Adrenal gland (tissue), 12 donors: Measurements from ENCODE around the gene DUSP1. TPM values are rescaled to one million over a fixed set of nuclear protein-coding genes. Genes with fewer than 3 reads are reported as not detected.

ENCODE experiments used
- DNase-seq, 7 donors: peaks; one replicate each; pipeline ENCODE4 v3.0.0-alpha.2; 2019 to 2020
- H3K27ac ChIP-seq, 5 donors: fragments of 200-600 bp; sonication (generic) in 4 of 5; 1 replicate in 3 of 5; 2 replicates in 2 of 5; pipeline versions ENCODE4 v1.5.1 to v1.8.0; 2016 to 2020; ENCODE audit warnings: mild to moderate bottlenecking in 1 of 5
- H3K27me3 ChIP-seq: fragments of 200-600 bp; 2 replicates; pipeline ENCODE4 v1.8.0; 2021
- H3K36me3 ChIP-seq, 2 donors: fragments of 200-600 bp; replicated peaks in 1 of 2; 1 replicate in 1 of 2; 2 replicates in 1 of 2; pipeline versions ENCODE4 v1.5.1 to v1.8.0; 2018 to 2022
- H3K4me1 ChIP-seq, 2 donors: fragments of 200-600 bp; replicated peaks in 1 of 2; 1 replicate in 1 of 2; 2 replicates in 1 of 2; pipeline versions ENCODE4 v1.5.1 to v1.8.0; 2018 to 2021
- H3K4me3 ChIP-seq, 4 donors: fragments of 200-600 bp; sonication (generic) in 3 of 4; one replicate each; pipeline ENCODE4 v1.5.1; 2016 to 2018
- H3K9me3 ChIP-seq, 3 donors: fragments of 200-600 bp; sonication (generic) in 1 of 3; replicated peaks in 1 of 3; 1 replicate in 2 of 3; 2 replicates in 1 of 3; pipeline versions ENCODE4 v1.5.1 to v1.8.0; 2016 to 2021
- CTCF ChIP-seq, 6 experiments: fragments of 450-650 bp in 4 of 6; fragments of 200-600 bp in 2 of 6; sonication (generic) in 1 of 6; IDR thresholded peaks; 1 replicate in 5 of 6; 2 replicates in 1 of 6; pipeline versions ENCODE4 v1.5.1 to v1.8.0; 2016 to 2021; ENCODE audit warnings: antibody characterized with exemption in 6 of 6, mild to moderate bottlenecking in 2 of 6, moderate library complexity in 1 of 6
- POLR2A ChIP-seq, 2 donors: fragments of 450-650 bp; IDR thresholded peaks; one replicate each; pipeline ENCODE4 v1.6.1; 2017; ENCODE audit warnings: antibody characterized with exemption in 2 of 2, mild to moderate bottlenecking in 2 of 2, moderate library complexity in 1 of 2
- WGBS, 4 donors: extraction: QIAGEN DNeasy Blood & Tissue Kit in 2 of 4; methylation state at CpG; one replicate each; pipeline versions ENCODE4 v1.1.5 to v1.1.7; 2013 to 2017; 5-methylcytosine and 5-hydroxymethylcytosine counted together
- intact Hi-C, 2 donors: fragments of 100-400 bp; cut with DNase I; formaldehyde crosslinking; loops; one replicate each; pipeline versions ENCODE4 v1.14.1 to v1.15.0; 2022 to 2023
- polyA plus RNA-seq, 3 donors: library from polyadenylated mRNA; stranded (reverse); fragments of 200-250 nt in 2 of 3; fragments of 350-450 nt in 1 of 3; fragmentation: Illumina TruSeq in 1 of 3; extraction: RNeasy Lipid Tissue Mini Kit (QIAGEN cat#74804) in 1 of 3; gene quantifications; one replicate each; pipeline ENCODE4 v1.2.3, GENCODE V29; 2013 to 2014
- total RNA-seq, 9 donors: library from RNA; depleted of rRNA in 4 of 9; stranded (reverse); fragments of >200 nt in 4 of 9; fragments of 120-200 nt in 1 of 9; fragmentation: NEBNext Ultra II Directional in 1 of 9; extraction: Animal tissue kit (Norgen Biotek cat#: 25700) in 1 of 9; gene quantifications; one replicate each; pipeline versions ENCODE4 v1.1.0 to v1.2.4, GENCODE V29; 2013 to 2023
- donor health status: healthy with polysubstance abuse.
- donor health status: Bipolar disorder and iron deficiency.
- donor health status: DM: yes; HTN: yes; CAD: no.
- donor health status: DM: no; HTN: no; CAD: no.
- donor health status: DM: no; HTN: no; CAD: no.
- donor health status: DM: yes; HTN: yes; CAD: no.

The DUSP1 gene
- total and polyA plus RNA-seq, 12 donors: 59.5 to 603 (median 260) TPM

GRCh38 chr5:172728481-172729241, 42.3 kb downstream of the DUSP1 start:
- no peak overlapping the region for H3K27ac ChIP-seq
- no peak overlapping the region for H3K4me3 ChIP-seq
- 80 to 89% (median 82%) methylated on average over 10 of the region's 10 CpGs for WGBS, 4 donors
- TF ChIP-seq CTCF (IDR thresholded peaks at IDR 0.05) (no peak), POLR2A (IDR thresholded peaks at IDR 0.05) (no peak)
- H3K27me3 ChIP-seq: no peaks in the 10 kb centered on the region
- intact Hi-C loops: no loop called here
- H3K4me1 ChIP-seq: peaks cover 0 to 22% of the 10 kb centered on the region in 2 donors
- DNase-seq: peak in 1 of 7 donors; percentile 8
- no peaks in the 10 kb centered on the region for H3K36me3 ChIP-seq
- H3K9me3 ChIP-seq: no peaks in the 10 kb centered on the region

- H3K4me3 ChIP-seq: no peak overlapping the region
- no peaks in the 10 kb centered on the region for H3K27me3 ChIP-seq
- peak in 1 of 7 donors; percentile 6 for DNase-seq
- TF ChIP-seq CTCF (IDR thresholded peaks at IDR 0.05) (no peak), POLR2A (IDR thresholded peaks at IDR 0.05) (no peak)
- 89 to 98% (median 90%) methylated on average over 3 to 7 of the region's 7 CpGs for WGBS, 4 donors
- no peak overlapping the region for H3K27ac ChIP-seq
- H3K9me3 ChIP-seq: no peaks in the 10 kb centered on the region
- peaks cover 0 to 19% of the 10 kb centered on the region in 2 donors for H3K4me1 ChIP-seq
- intact Hi-C loops: no loop called here
- no peaks in the 10 kb centered on the region for H3K36me3 ChIP-seq
Observed at GRCh38 chr5:172727551-172727950, 43.4 kb downstream of the DUSP1 start.

- Histone ChIP-seq H3K4me3 (no peak overlapping the region), H3K4me1 (peaks cover 5 to 22% of the 10 kb centered on the region in 2 donors), H3K27ac (no peak overlapping the region), H3K9me3 (no peaks in the 10 kb centered on the region), H3K36me3 (no peaks in the 10 kb centered on the region), H3K27me3 (no peaks in the 10 kb centered on the region)
- intact Hi-C loops: no loop called here
- WGBS, 4 donors: 91 to 95% (median 93%) methylated on average over 4 to 11 of the region's 11 CpGs
- peak in 1 of 7 donors; percentile 11 for DNase-seq
- TF ChIP-seq CTCF (IDR thresholded peaks at IDR 0.05) (no peak), POLR2A (IDR thresholded peaks at IDR 0.05) (no peak)
Observed at GRCh38 chr5:172726966-172727365, 44.0 kb downstream of the DUSP1 start.

GRCh38 chr5:172725785-172726184, 45.2 kb downstream of the DUSP1 start:
- H3K9me3 ChIP-seq: no peaks in the 10 kb centered on the region
- H3K4me3 ChIP-seq: no peak overlapping the region
- no peak overlapping the region for H3K27ac ChIP-seq
- intact Hi-C loops: no loop called here
- no peak for TF ChIP-seq POLR2A (IDR thresholded peaks at IDR 0.05)
- no peak for TF ChIP-seq CTCF (IDR thresholded peaks at IDR 0.05)
- H3K4me1 ChIP-seq: peaks cover 12 to 32% of the 10 kb centered on the region in 2 donors
- DNase-seq: no peak
- no peaks in the 10 kb centered on the region for H3K27me3 ChIP-seq
- no peaks in the 10 kb centered on the region for H3K36me3 ChIP-seq
- 90 to 93% (median 92%) methylated on average over 5 of the region's 5 CpGs for WGBS, 4 donors
